Amygdala (tissue), 56 donors: ENCODE data around the gene DPY19L3.
"Not testable (repeated sequence)": the region's sequence is repeated elsewhere in the genome, so short reads cannot be mapped to it uniquely, and the experiment has no call there.

ENCODE experiments used
- DNase-seq, 56 donors: peaks; one replicate each; lab custom pipeline; 2025; lab: John Stamatoyannopoulos, UW

Gene DPY19L3

DNA sequence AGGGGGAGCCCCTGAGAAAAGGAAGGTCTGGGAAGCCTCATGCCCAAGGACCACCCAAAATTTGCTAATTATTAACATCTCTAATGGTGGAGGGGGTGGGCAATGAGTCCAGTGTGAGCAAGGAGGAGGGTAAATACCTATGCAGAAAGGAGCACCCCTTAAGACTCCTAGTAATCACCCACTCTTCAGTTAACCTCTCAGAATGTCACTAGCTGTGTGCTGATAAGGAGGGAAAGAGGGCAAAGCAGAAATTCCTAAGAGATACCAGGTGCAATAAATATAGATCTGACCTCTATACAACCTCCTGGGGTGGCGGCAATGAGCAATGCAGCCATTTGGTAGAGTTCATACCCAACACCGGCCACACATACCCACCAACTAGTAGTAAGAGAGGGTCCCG, 12.7 kb upstream of the DPY19L3 start:
- DNase-seq, result no peak

DNA sequence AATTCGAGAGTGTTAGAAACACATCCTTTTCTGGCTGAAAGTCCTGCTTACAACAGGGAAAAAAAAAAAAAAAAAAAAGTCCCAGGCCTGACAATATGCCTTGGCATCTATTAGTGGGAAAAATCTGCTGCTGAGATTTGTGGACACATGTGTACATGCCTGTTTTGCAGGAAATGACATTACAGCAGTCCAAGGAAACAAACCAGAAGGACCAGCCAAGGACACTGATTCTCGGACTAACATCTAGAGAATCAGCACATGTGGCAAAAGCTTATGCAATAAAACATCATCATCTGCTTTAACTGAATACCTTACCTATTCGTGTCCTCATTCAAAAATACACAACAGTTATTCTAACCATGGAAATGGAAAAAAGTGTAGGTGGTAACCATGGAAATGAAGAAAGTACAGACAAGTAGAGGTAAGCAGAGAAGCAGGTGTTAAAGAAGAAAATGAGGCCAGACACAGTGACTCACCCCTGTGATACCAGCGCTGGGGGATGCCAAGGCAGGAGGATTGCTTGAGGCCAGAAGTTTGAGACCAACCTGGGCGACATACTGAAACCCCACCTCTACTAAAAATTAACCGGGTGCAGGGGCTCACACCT, 9.4 kb upstream of the DPY19L3 start:
- DNase-seq, result no peak

DNA sequence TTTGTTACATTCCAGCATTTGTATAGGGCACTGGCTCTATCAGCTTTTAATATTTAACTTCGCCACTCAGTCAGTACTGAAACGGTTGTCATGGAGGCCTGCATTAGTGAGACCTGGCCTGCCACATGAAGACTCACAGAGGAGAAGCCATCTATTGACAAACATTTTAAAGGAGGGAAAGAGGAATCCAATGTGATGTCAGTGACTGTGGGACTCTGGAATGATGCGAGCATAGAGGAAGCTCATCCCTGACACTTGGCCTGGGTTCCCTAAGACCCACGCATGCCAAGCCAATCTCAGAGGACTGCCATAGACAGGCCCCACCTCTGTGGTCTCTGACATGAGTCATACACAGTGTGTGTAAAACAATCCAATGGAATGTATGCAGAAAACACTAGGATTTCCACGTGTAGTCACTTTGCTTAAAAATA, 7.9 kb upstream of the DPY19L3 start:
- DNase-seq, result no peak

DNA sequence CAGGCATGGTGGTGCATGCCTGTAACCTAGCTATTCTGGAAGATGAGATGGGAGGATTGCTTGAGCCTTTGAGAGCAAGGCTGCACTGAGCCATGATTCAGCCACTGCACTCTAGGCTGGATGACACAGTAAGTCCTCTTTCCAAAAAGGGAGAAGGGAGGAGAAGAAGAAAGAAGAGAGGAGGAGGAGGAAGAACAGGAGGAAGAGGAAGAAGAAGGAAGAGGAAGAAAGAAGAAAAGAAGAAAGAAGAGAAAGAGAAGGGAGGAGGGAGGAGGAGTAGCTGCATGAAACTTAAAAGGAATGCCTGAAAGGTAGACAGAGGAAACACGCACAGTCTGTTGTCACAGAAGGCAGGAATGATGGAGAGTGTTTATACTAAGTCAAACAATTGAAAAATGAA, 3.6 kb upstream of the DPY19L3 start:
- no peak for DNase-seq

DNA sequence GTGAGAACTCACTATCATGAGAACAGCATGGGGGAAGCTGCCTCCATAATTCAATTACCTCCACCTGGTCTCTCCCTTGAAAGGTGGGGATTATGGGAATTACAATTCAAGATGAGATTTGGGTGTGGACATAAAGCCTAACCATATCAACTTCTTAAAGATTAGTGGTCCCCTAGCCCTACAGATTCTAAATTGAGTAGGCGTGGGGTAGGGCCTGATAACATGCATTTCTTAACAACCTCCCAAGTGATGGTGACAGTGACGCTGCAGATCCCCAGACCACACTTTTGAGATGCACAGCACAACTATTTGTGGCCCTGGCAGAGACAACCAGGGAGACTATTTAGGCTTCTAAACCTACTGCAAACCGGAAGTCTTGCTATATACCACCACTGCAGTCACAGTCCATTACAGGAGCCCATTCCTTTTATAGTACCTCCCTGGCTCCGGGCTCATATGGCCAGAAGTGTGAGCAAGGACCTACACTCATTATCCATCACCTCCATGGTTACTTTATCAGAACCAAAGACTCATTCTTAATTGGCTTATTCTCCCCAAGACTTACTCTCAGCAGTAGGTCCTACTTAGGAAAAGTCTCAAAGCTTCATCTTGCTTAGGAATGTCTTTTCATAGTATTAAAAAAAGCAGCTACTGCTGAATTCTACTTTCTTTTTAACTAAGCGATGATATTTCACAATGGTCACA, 2.1 kb upstream of the DPY19L3 start:
- DNase-seq, result no peak

DNA sequence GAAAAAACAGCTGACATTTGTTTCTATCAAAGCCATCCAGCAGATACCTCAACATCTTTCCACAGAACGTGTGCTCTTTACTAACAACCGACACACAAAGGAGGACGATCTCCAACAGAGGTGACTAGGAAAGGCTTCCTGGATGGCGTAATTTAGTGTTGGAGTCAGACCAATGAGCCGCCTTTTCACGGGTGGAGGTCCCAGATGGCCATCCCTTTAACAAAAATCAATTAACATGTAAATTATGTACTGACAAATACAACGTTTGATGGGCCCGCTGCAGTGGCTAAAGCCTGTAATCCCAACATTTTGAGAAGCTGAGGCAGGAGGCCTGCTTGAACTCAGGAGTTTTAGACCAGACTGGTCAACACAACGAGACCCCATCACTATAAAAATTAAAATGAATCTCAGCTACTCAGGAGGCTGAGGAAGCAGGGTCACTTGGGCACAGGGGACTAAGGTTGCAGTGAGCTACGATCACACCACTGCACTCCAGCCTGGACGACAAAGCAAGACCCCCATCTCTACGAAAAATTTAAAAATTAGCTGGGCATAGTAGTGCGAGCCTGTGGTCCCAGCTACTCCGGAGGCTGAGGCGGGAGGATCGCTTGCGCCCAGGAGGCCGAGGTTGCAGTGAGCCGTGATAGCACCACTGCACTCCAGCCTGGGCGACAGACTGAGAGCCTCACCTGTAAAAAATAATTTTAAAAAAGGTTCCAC, 1.2 kb upstream of the DPY19L3 start:
- DNase-seq, result peak in 1 of 56 donors; percentile 18

DNA sequence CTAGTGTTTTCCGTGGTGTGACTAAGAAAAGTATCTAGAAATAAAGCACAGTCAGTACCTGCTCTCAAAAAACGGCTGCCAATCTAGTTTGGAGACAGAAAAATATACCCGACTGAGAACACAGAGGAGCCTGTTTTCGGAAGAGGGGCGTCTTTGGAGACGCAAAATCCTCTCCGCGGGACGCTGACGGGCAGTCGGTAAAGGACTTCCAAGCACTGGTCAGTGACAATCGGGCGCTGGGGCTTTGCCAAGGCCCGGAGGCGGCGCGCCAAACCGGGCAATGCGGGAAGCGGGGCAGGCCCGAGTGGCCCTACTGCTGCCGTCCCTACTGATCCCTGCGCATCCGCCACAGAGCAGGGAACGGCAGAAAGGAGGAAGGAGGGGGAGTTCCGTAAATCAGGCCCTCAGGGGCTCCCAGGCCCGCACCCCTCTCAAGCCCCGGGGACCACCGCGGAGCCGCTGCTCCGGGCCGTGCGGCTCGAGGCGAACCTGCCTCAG, 588 bp upstream of the DPY19L3 start:
- peak in 44 of 56 donors; percentile 17 to 81 (median 65) for DNase-seq

DNA sequence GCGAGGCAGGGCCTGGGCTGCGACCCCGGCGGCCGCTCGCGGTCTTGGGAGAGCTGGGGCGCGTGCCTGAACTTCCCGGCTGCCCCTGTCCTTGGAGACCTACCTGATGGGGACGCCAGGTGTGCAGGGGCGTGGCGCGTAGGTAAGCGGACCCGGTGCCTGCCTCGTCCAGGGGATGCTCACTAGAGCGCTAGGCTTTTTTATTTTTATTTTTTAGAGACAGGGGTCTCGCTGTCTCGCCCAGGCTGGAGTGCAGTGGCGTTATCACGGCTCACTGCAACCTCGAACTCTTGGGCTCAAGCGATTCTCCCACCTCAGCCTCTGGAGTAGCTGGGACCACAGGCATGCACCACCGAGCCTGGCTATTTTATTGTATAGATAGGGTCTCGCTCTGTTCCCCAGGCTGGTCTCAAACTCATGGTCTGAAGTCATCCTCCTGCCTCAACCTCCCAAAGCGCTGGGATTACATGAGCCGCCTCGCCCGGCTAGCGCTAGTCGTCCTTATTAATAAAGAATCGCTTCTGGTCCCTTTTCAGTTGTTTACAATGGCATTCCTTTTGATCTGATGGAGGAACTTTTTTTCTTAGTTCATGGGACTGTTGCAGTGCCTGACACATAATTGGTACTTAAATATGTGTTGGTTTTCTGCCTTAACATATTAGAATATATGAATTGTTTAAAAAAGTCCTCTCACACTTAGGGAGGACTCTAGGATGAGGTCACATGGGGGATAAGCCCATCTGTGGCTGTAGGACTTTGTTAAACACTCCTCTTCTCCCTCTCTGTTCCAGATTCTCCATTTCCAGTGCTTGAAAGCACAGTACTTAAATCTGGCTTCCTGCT, 812 bp downstream of the DPY19L3 start:
- peak in 4 of 56 donors; percentile 16 to 30 (median 29) for DNase-seq

DNA sequence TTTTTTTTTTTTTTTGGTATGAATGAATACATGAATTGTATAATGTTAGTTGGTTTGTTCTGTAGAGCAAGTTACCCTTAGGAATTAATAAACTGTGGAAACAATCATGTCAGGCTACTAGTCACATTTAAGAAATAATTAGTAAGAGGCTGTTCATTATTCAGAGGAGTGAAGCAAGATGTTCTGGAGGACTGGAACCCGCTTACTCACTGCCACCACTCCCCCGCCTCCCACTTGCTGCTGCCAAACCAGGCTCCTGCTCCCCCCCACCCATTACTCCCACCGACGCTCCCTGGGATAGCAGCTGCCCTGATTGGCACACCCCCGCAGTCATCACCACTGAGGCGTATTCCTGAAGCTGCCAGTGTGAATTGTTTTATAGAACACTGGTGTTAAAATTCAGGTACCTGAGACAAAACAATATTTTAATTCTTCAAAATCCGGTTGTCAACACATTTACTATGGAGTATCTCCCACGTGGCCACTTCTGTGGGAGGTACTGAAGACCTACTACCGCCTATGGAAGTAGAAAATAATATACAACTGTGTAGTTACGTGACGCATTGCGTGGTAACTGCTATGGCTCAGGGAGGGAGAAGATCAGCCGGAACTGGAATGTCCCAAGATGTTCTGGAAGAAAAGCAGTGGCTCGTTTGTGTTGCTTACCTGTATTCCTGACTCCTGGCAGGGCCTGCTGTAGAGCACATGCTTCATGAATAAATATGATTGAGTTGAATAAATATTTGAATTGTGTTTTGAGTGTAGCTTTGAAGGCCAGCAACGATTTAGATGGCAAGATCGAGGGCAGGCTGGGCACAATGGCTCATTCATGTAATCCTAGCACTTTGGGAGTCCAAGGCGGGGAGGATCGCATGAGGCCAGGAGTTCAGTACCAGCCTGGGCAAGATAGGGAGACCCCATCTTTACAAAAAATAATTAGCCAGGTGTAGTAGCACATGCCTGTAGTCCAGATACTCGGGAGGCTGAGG, 1.7 kb downstream of the DPY19L3 start:
- DNase-seq, result peak in 40 of 56 donors; percentile 2 to 74 (median 45)

DNA sequence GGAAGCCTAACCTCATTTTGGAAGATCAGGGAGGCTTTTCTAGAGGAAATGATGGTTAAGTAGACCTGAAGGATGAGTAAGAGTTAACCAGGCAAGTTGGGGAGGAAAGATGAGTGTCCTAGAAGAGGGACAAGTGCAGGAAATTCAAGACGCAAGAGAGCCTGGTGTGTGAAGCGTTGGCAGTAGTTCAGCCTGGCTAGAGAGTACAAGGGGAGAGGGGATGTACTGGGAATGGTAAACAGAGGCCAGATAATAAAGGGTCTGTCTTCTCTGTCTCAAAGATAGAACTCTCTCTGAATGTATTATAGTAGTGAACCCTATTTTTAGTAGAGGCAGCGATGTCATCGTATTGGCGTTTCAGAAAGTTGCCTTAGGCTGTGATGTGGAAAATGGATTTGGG, 9.7 kb downstream of the DPY19L3 start:
- peak in 7 of 56 donors; percentile 2 to 33 (median 20) for DNase-seq

DNA sequence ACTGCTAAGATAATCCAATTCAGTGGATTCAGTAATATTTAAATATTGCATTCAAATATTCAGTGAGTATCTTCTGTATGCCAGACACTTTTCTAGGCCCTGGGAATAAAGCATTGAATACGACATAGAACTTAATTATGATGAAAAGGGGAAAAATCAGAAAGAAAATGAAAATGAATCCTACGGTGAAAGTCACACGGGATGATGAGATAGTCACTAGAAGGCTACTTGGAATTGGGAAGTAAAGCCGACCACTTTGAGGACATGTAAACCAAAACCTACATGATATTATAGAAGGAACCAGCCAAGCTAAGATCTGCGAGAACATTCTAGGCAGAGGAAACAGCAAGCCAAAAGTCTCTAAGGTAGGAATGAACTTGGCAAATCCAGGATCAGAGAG, 10.1 kb downstream of the DPY19L3 start:
- no peak for DNase-seq

DNA sequence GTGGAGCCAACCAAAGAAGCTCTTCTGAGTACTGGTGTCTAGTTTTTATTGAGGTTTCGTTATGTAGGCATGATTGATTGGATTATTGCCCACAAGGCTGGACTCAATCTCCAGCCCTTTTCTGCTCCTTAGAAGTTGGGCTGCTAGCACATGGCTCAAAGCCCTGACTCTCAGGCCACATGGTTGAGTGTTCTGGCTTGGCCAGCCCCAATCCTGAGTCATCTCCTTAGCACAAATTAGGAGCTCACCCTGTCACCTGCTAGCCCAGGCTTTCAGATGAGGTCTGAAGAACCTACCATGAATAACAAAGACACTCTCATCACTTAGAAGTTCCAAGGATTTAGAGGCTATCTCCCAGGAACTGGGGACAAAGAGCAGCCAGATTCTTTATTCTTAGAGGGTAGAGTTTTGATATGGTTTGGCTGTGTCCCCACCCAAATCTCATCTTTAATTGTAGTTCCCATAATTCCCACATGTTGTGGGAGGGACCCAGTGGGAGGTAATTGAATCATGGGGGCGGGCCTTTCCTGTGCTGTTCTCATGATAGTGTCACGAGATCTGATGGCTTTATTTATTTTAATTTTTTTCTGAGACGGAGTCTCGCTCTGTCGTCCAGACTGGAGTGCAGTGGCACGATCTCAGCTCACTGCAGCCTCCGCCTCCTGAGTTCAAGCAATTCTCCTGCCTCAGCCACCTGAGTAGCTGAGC, 11.3 kb downstream of the DPY19L3 start:
- DNase-seq, result peak in 6 of 56 donors; percentile 2 to 28 (median 9)

DNA sequence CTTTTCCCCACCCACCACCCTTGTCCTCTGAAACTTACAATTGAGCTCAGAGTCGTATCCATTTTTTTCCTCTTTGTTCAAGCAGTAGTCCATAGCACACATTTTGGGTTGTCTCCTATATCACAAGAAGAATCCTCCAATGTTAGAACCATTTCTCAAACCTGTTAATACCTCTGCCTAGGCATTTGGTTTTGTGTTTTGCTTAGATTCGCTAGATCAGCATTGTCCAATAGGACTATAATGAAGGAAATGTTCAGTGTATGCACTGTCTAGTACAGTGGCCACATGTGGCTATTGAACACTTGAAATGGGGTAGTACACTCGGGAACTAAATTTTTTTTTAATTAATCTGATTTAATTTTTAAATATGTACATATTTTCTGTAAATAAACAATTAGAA, 12.6 kb downstream of the DPY19L3 start:
- DNase-seq, result no peak

DNA sequence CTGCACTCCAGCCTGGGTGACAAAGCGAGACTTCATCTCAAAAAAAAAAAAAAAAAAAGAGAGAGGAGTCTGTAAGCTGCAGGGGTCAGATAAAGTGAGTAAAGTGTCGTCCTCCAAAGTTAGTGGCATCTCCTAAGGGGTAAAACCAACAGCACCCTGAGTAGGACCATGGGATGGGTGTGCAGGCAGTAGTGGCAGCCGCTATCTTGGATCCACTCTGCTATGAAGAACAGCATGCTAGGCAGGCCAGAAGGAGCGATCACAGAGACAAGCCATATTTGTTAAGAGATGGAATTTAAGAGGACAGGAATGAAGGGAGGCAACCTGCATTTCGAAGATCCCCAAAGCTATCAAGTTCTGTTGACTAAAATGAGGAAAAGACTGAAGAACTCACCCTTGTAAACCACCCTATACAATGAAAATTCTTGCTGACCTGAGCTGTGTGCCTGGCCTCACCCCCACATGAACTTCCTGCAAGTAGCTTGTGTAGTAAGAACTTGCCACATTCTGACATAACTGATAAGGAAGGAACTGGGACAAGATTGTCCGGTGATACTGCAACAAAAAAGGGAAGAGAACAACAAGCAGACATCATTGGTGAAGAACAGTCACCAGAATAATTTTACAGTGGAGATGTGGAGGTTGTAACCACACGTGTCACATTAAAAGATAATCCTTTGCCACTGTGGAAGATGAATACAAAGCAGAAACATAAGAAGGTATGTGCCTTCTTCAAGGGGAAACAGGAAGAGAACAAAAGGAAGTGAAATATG, 16.2 kb downstream of the DPY19L3 start:
- DNase-seq, result peak in 1 of 56 donors; percentile 18

DNA sequence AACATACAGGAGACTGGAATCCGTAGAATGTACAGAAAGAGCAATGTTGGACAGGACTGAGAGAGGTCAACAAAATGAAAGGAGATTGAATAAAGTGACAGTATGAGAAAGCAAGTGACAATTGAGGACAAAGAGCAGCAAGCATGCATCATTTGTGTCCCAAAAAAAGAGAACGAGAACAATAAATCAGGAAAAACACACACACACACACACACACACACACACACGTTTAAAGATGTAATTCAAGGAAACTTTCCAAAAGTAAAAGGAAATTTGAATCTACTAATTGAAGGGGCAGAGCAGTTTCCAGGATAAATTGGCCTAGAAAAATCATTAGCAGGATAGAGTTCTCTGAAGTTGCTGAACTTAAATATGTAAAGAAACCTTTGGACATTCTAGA, 16.9 kb downstream of the DPY19L3 start:
- DNase-seq, result no peak

DNA sequence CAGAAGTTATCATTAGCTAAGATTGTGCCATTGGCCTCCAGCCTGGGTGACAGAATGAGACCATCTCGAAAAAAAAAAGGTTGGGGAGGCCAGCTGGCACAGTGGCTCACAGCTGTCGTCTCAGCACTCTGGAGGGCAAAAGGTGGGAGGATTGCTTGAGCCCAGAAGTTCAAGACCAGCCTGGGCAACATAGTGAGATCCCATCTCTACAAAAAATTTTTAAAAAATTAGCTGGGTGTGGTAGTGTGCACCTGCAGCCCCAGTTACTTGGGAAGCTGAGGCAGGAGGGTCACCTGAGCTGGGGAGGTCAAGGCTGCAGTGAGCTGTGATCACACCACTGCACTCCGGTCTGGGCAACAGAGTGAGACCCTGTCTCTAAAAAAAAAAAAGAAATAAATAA, 18.4 kb downstream of the DPY19L3 start:
- DNase-seq, result not testable (repeated sequence)

DNA sequence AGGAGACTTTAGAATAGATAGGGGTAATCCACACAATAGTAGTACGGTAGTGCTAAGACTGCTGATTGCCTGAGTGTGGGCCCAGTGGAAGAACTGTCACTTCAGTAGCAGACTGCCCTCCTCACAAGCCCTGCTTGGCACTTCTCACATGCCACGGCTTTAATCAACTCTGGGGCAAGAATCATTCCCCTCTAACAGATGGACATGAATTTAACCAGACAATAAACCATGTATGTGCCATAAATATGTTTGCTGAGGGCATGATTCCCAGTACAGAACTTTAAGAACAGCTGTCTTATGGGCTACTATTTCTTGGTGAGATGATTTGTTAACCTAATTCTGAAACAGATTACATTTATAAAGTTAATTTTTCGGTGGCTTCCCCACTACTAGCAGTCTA, 22.0 kb downstream of the DPY19L3 start:
- no peak for DNase-seq

DNA sequence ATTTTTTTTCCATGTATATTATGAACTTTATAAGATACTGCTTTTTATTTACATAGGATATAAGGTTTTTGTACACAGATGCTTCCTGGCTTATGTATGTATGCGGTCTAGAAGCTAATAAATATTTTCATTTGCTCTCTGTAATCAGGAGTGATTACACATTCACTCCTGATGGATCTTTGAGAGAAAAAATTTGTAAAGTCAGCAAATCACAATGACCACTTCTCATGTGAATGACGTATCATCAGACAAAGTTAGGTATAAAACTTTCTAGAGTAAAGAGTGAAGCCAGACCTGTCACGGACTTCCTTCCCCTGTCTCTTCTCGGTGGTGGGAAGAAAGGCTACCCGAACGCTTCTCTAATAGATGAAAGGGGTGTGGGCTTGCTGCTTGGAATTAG, 31.1 kb downstream of the DPY19L3 start:
- DNase-seq, result no peak
